ENCODE data around the gene HTR1B. TPM values are rescaled to one million over a fixed set of nuclear protein-coding genes. Genes with fewer than 3 reads are reported as not detected.

The HTR1B gene
- total RNA-seq, 1 experiment from 2014 or later, result not detected

- H4K20me1 ChIP-seq (ENCODE audit: low read length), result no peaks in the 10 kb centered on the region
- ATAC-seq (no peak), DNase-seq (no peak)
- H3K9ac ChIP-seq (ENCODE audit: low read length), result no peak overlapping the region
- no peak overlapping the region for H3K4me3 ChIP-seq (ENCODE audit: low read length)
- no peaks in the 10 kb centered on the region for H3F3A ChIP-seq (ENCODE audit: low read length, unreplicated experiment)
- TF ChIP-seq EZH2 (IDR thresholded peaks at IDR 0.05; ENCODE audit: low read length, unreplicated experiment), result no peak
- TF ChIP-seq EZH2phosphoT487 (IDR thresholded peaks at IDR 0.05; ENCODE audit: borderline replicate concordance, low read length), result no peak
- no peak for TF ChIP-seq CTCF (conservative IDR thresholded peaks at IDR 0.05; ENCODE audit: low read depth, low read length)
- intact Hi-C loops (cut with micrococcal nuclease), result no loop called here
- BruUV-seq (replicated peaks), result no TSS peak
- no peak overlapping the region for H3K4me2 ChIP-seq (ENCODE audit: low read length)
- POLR2A ChIA-PET (ENCODE audit: unreplicated experiment), result no interaction called here
- no peaks in the 10 kb centered on the region for H3K4me1 ChIP-seq (ENCODE audit: insufficient read depth, low read length)
- no peaks in the 10 kb centered on the region for H3K27me3 ChIP-seq (ENCODE audit: low read length)
- no peaks in the 10 kb centered on the region for H3K9me3 ChIP-seq (ENCODE audit: low read length)
- no peaks in the 10 kb centered on the region for H3K36me3 ChIP-seq (ENCODE audit: low read depth, low read length)
- no peaks in the 10 kb centered on the region for H3K79me2 ChIP-seq (ENCODE audit: low read length)
- H3K27ac ChIP-seq (ENCODE audit: low read length), result no peak overlapping the region
- CTCF ChIA-PET, result no interaction called here
- H3K9me2 ChIP-seq (replicated peaks; ENCODE audit: low read length), result no peaks in the 10 kb centered on the region
- no peak overlapping the region for H2AFZ ChIP-seq (ENCODE audit: low read length)
Observed at GRCh38 chr6:77448546-77448945, 14.7 kb downstream of the HTR1B start.

GRCh38 chr6:77447254-77447653 is 16.0 kb downstream of the HTR1B start:
- H3K36me3 ChIP-seq (ENCODE audit: low read depth, low read length), result no peaks in the 10 kb centered on the region
- no peaks in the 10 kb centered on the region for H3K79me2 ChIP-seq (ENCODE audit: low read length)
- intact Hi-C loops (cut with micrococcal nuclease), result no loop called here
- H3K27ac ChIP-seq (ENCODE audit: low read length), result no peak overlapping the region
- TF ChIP-seq CTCF (conservative IDR thresholded peaks at IDR 0.05; ENCODE audit: low read depth, low read length) (no peak), EZH2 (IDR thresholded peaks at IDR 0.05; ENCODE audit: low read length, unreplicated experiment) (no peak), EZH2phosphoT487 (IDR thresholded peaks at IDR 0.05; ENCODE audit: borderline replicate concordance, low read length) (no peak)
- no peaks in the 10 kb centered on the region for H3F3A ChIP-seq (ENCODE audit: low read length, unreplicated experiment)
- no peaks in the 10 kb centered on the region for H3K9me3 ChIP-seq (ENCODE audit: low read length)
- H3K27me3 ChIP-seq (ENCODE audit: low read length), result no peaks in the 10 kb centered on the region
- BruUV-seq (replicated peaks), result no TSS peak
- H3K9ac ChIP-seq (ENCODE audit: low read length), result no peak overlapping the region
- H3K4me3 ChIP-seq (ENCODE audit: low read length), result no peak overlapping the region
- POLR2A ChIA-PET (ENCODE audit: unreplicated experiment), result no interaction called here
- no peak overlapping the region for H2AFZ ChIP-seq (ENCODE audit: low read length)
- CTCF ChIA-PET, result no interaction called here
- no peaks in the 10 kb centered on the region for H3K9me2 ChIP-seq (replicated peaks; ENCODE audit: low read length)
- ATAC-seq (no peak), DNase-seq (no peak)
- no peaks in the 10 kb centered on the region for H4K20me1 ChIP-seq (ENCODE audit: low read length)
- no peaks in the 10 kb centered on the region for H3K4me1 ChIP-seq (ENCODE audit: insufficient read depth, low read length)
- H3K4me2 ChIP-seq (ENCODE audit: low read length), result no peak overlapping the region

GRCh38 chr6:77446249-77446648 is 17.0 kb downstream of the HTR1B start:
- H2AFZ ChIP-seq (ENCODE audit: low read length), result no peak overlapping the region
- CTCF ChIA-PET, result no interaction called here
- no peak for ATAC-seq

More at GRCh38 chr6:77446249-77446648, 17.0 kb downstream of the HTR1B start:
- BruUV-seq (replicated peaks), result no TSS peak
- no peaks in the 10 kb centered on the region for H3K79me2 ChIP-seq (ENCODE audit: low read length)
- no peaks in the 10 kb centered on the region for H3K36me3 ChIP-seq (ENCODE audit: low read depth, low read length)
- H3K9me2 ChIP-seq (replicated peaks; ENCODE audit: low read length), result no peaks in the 10 kb centered on the region
- H3K4me2 ChIP-seq (ENCODE audit: low read length), result no peak overlapping the region
- H3F3A ChIP-seq (ENCODE audit: low read length, unreplicated experiment), result no peaks in the 10 kb centered on the region
- TF ChIP-seq EZH2phosphoT487 (IDR thresholded peaks at IDR 0.05; ENCODE audit: borderline replicate concordance, low read length), result no peak
- DNase-seq, result no peak
- H3K27me3 ChIP-seq (ENCODE audit: low read length), result no peaks in the 10 kb centered on the region
- no peaks in the 10 kb centered on the region for H3K4me1 ChIP-seq (ENCODE audit: insufficient read depth, low read length)
- POLR2A ChIA-PET (ENCODE audit: unreplicated experiment), result no interaction called here
- H3K27ac ChIP-seq (ENCODE audit: low read length), result no peak overlapping the region
- H3K9me3 ChIP-seq (ENCODE audit: low read length), result no peaks in the 10 kb centered on the region
- intact Hi-C loops (cut with micrococcal nuclease), result no loop called here
- H3K9ac ChIP-seq (ENCODE audit: low read length), result no peak overlapping the region
- H4K20me1 ChIP-seq (ENCODE audit: low read length), result no peaks in the 10 kb centered on the region
- no peak overlapping the region for H3K4me3 ChIP-seq (ENCODE audit: low read length)
